Natural killer cell treated with Interleukin-12 subunit alpha and Interleukin-12 subunit beta and Interleukin-15 and Interleukin-18, amount 100 ng/mL, for 72 hours (primary cell): ENCODE measurements around the gene IGFBP4. TPM values are rescaled to one million over a fixed set of nuclear protein-coding genes. Genes with fewer than 3 reads are reported as not detected.

Experiments used
- ATAC-seq, 2 donors: fragments of 150-1000 bp; cut with Tn5 transposase in 1 of 2; sonication (Bioruptor Pico), chemical (Tn5 transposase) in 1 of 2; 2 replicates each; pipeline ENCODE4 v1.10.0; 2021
- DNase-seq: peaks from one replicate; pipeline ENCODE4 v3.0.0; 2022; ENCODE audit warnings: low spot score
- H3K27ac Mint-ChIP-seq, 2 donors: 1 replicate in 1 of 2; 2 replicates in 1 of 2; pipeline ENCODE4 v1.8.0; 2022; ENCODE audit warnings: mixed read lengths in 2 of 2, mild to moderate bottlenecking in 1 of 2, moderate library complexity in 1 of 2
- H3K27me3 Mint-ChIP-seq, 2 donors: 1 replicate in 1 of 2; 2 replicates in 1 of 2; pipeline ENCODE4 v1.8.0; 2022; ENCODE audit warnings: mixed read lengths in 2 of 2
- H3K36me3 Mint-ChIP-seq: one replicate; pipeline ENCODE4 v1.8.0; 2022; ENCODE audit warnings: mixed read lengths
- H3K4me1 Mint-ChIP-seq, 2 donors: 1 replicate in 1 of 2; 2 replicates in 1 of 2; pipeline ENCODE4 v1.8.0; 2022; ENCODE audit warnings: low read depth in 2 of 2, mixed read lengths in 2 of 2, mild to moderate bottlenecking in 1 of 2
- H3K4me3 Mint-ChIP-seq: one replicate; pipeline ENCODE4 v1.8.0; 2022; ENCODE audit warnings: mixed read lengths
- H3K9me3 Mint-ChIP-seq: 2 replicates; pipeline ENCODE4 v1.8.0; 2022; ENCODE audit warnings: mixed read lengths
- total RNA-seq, 2 donors: library from RNA; stranded (reverse); gene quantifications; one replicate each; pipeline ENCODE4 v1.2.3, GENCODE V29; 2022

IGFBP4 gene
- total RNA-seq, 2 donors from 2014 or later, result 0.59 to 0.88 TPM

GRCh38 chr17:40490982-40491381 lies 47.7 kb downstream of the IGFBP4 start:
- H3K9me3 Mint-ChIP-seq, result no peaks in the 10 kb centered on the region

GRCh38 chr17:40491486-40491885 lies 48.2 kb downstream of the IGFBP4 start:
- Mint-ChIP-seq H3K9me3 (no peaks in the 10 kb centered on the region), H3K36me3 (no peaks in the 10 kb centered on the region), H3K4me1 (peaks cover 6 to 13% of the 10 kb centered on the region in 2 donors), H3K27me3 (peaks cover 0 to 3% of the 10 kb centered on the region in 2 donors), H3K27ac (no peak overlapping the region), H3K4me3 (no peak overlapping the region)
- ATAC-seq (no peak), DNase-seq (no peak)

More at GRCh38 chr17:40490982-40491381, 47.7 kb downstream of the IGFBP4 start:
- H3K4me1 Mint-ChIP-seq, result peaks cover 9 to 18% of the 10 kb centered on the region in 2 donors
- peaks cover 0 to 4% of the 10 kb centered on the region in 2 donors for H3K27me3 Mint-ChIP-seq
- H3K36me3 Mint-ChIP-seq, result no peaks in the 10 kb centered on the region
- H3K27ac Mint-ChIP-seq, result no peak overlapping the region
- ATAC-seq, result no peak
- DNase-seq, result no peak
- H3K4me3 Mint-ChIP-seq, result no peak overlapping the region

- H3K9me3 Mint-ChIP-seq, result no peaks in the 10 kb centered on the region
- no peak overlapping the region for H3K4me3 Mint-ChIP-seq
- peaks cover 0 to 3% of the 10 kb centered on the region in 2 donors for H3K27me3 Mint-ChIP-seq
- DNase-seq (no peak), ATAC-seq (no peak)
- H3K27ac Mint-ChIP-seq, result no peak overlapping the region
- no peaks in the 10 kb centered on the region for H3K36me3 Mint-ChIP-seq
- peaks cover 2 to 6% of the 10 kb centered on the region in 2 donors for H3K4me1 Mint-ChIP-seq
These were observed 50.4 kb downstream of the IGFBP4 start for GRCh38 chr17:40493697-40494096.

DNA sequence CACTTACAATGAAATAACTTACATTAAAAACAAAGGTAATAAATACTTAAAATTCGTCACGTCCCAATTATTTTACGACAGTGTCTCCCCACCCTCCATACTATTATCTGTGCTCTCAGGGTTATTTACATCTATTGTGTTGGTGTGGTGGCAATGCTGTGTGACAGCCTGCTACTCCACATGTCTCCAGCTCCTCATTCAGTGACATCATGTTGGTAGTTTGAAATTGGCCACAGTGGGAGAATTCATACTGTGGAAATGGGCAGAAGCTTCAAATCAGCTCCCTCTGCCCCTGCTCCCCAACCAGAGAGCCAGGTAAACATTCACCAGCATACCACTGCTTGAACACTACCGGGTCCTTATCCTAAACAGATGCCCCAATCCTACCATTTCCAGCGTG lies 51.9 kb downstream of the IGFBP4 start:
- Mint-ChIP-seq H3K27ac (no peak overlapping the region), H3K27me3 (peaks cover 0 to 6% of the 10 kb centered on the region in 2 donors), H3K36me3 (no peaks in the 10 kb centered on the region), H3K4me3 (no peak overlapping the region), H3K4me1 (peaks cover 2 to 4% of the 10 kb centered on the region in 2 donors), H3K9me3 (no peaks in the 10 kb centered on the region)
- no peak for ATAC-seq
- no peak for DNase-seq

GRCh38 chr17:40496170-40496569 lies 52.9 kb downstream of the IGFBP4 start:
- peak; percentile 20 to 26 for ATAC-seq

DNA sequence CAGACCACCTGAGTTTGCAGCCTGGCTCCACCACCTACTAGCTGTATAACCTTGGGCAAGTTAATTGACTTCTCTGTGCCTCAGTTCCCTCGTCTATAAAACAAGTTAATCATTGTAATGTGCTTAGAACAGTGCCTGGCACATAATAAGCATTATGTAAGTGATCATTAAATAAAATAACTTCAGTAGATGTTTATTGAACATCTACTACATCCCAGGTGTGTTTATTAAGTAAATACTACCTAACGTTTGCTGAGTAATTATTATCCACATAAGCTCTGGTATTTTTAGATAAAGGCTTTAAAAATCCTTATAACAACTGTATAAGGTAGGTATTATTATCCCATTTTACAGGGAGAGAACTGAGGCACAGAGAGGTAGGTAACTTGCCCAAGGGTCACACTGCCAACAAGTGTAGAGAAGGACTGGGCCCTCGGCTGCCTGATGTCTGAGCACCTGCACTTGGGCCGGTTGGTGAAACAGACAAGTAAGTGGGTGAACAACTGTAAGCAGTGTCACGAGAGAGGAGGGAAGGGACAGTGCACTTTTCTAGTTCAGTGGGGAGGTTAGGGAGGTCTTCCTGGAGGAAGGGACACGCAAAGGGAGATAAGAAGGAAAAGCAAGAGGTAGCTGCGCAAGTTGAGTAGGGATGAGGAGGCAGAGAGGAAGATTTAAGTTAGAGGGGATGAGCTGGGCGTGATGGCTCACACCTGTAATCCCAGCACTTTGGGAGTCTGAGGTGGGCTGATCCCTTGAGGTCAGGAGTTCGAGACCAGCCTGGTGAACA lies 53.6 kb downstream of the IGFBP4 start:
- Mint-ChIP-seq H3K27me3 (peaks cover 0 to 10% of the 10 kb centered on the region in 2 donors), H3K9me3 (no peaks in the 10 kb centered on the region), H3K4me3 (no peak overlapping the region), H3K36me3 (no peaks in the 10 kb centered on the region), H3K27ac (no peak overlapping the region), H3K4me1 (no peaks in the 10 kb centered on the region)
- no peak for DNase-seq
- no peak for ATAC-seq

More at GRCh38 chr17:40496170-40496569, 52.9 kb downstream of the IGFBP4 start:
- no peak overlapping the region for H3K27ac Mint-ChIP-seq
- H3K4me3 Mint-ChIP-seq, result no peak overlapping the region
- no peak for DNase-seq
- no peaks in the 10 kb centered on the region for H3K36me3 Mint-ChIP-seq
- no peaks in the 10 kb centered on the region for H3K9me3 Mint-ChIP-seq
- H3K27me3 Mint-ChIP-seq, result peaks cover 0 to 10% of the 10 kb centered on the region in 2 donors
- H3K4me1 Mint-ChIP-seq, result peaks cover 0 to under 1% of the 10 kb centered on the region in 2 donors

- Mint-ChIP-seq H3K27me3 (peaks cover 0 to 10% of the 10 kb centered on the region in 2 donors), H3K4me3 (no peak overlapping the region), H3K9me3 (no peaks in the 10 kb centered on the region), H3K4me1 (no peaks in the 10 kb centered on the region), H3K36me3 (no peaks in the 10 kb centered on the region), H3K27ac (no peak overlapping the region)
- ATAC-seq (no peak), DNase-seq (no peak)
These were observed 54.4 kb downstream of the IGFBP4 start for GRCh38 chr17:40497695-40498094.

- H3K36me3 Mint-ChIP-seq, result no peaks in the 10 kb centered on the region
- no peaks in the 10 kb centered on the region for H3K9me3 Mint-ChIP-seq
- no peaks in the 10 kb centered on the region for H3K4me1 Mint-ChIP-seq
- H3K4me3 Mint-ChIP-seq, result no peak overlapping the region
- peaks cover 0 to 10% of the 10 kb centered on the region in 2 donors for H3K27me3 Mint-ChIP-seq
- H3K27ac Mint-ChIP-seq, result no peak overlapping the region
- ATAC-seq (no peak), DNase-seq (no peak)
These were observed 55.2 kb downstream of the IGFBP4 start for GRCh38 chr17:40498281-40499084.

- peaks cover 0 to 10% of the 10 kb centered on the region in 2 donors for H3K27me3 Mint-ChIP-seq
- H3K36me3 Mint-ChIP-seq, result no peaks in the 10 kb centered on the region
- no peak for DNase-seq
- H3K9me3 Mint-ChIP-seq, result no peaks in the 10 kb centered on the region
- H3K27ac Mint-ChIP-seq, result no peak overlapping the region
- H3K4me3 Mint-ChIP-seq, result no peak overlapping the region
- H3K4me1 Mint-ChIP-seq, result no peaks in the 10 kb centered on the region
- no peak for ATAC-seq
These were observed 56.4 kb downstream of the IGFBP4 start for GRCh38 chr17:40499551-40500189.

- no peak for ATAC-seq
- DNase-seq, result no peak
- Mint-ChIP-seq H3K27me3 (peaks cover 0 to 10% of the 10 kb centered on the region in 2 donors), H3K4me1 (no peaks in the 10 kb centered on the region), H3K4me3 (no peak overlapping the region), H3K36me3 (no peaks in the 10 kb centered on the region), H3K27ac (no peak overlapping the region), H3K9me3 (no peaks in the 10 kb centered on the region)
These were observed 56.9 kb downstream of the IGFBP4 start for GRCh38 chr17:40500190-40500589.

DNA sequence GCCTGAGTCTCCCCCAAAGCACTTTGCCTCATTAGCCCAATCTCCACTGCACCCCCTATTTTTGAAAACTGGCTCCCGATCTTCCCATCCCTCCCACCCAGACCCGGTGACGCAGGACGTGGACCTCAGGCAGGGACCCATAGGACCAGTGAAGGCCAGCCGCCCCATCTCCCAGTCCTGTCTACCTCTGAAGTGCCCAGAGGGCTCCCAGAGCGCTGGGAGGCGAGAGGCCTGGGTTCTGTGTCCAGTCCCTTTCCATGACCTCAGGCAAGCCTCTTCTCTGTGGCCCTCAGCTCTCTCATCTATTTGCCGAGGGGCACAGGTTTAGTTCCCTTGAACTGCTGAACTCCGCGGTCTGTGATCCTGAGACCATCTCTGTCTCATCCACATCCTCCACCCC lies 57.5 kb downstream of the IGFBP4 start:
- ATAC-seq, result no peak
- Mint-ChIP-seq H3K4me3 (no peak overlapping the region), H3K36me3 (no peaks in the 10 kb centered on the region), H3K27ac (no peak overlapping the region), H3K27me3 (peaks cover 0 to 10% of the 10 kb centered on the region in 2 donors), H3K4me1 (no peaks in the 10 kb centered on the region), H3K9me3 (no peaks in the 10 kb centered on the region)
- no peak for DNase-seq

DNA sequence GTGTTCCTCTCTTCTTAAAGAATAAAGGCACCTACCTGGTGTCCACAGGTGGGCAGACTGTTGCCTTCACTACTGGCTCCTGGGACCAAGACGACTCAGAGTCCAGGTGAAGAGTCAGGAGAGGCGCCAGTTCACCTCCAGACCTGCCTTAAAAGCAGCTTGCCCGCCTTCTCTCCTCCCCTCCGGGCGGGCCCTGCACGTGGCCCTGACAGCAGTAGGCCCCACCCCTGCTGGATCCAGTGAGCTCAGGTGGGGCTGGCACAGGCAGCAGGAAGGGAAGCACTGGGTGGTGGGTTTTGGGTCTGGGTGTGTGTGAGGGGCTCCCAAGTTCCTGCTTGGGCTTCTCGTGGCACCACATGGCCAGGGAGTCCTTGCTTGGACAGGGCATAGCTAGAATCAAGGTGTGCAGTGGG lies 58.3 kb downstream of the IGFBP4 start, which contains the start of gene TNS4:
TSS of gene TNS4 (minus strand) at position 125 of the 413 bp plus-strand sequence. CDS start 5,198 bp downstream, outside the sequence.
- DNase-seq, result no peak
- Mint-ChIP-seq H3K4me1 (no peaks in the 10 kb centered on the region), H3K36me3 (no peaks in the 10 kb centered on the region), H3K27me3 (peaks cover 0 to 10% of the 10 kb centered on the region in 2 donors), H3K27ac (no peak within 1 kb of the TSS), H3K9me3 (no peaks in the 10 kb centered on the region), H3K4me3 (no peak within 1 kb of the TSS)
- ATAC-seq, result no peak

DNA sequence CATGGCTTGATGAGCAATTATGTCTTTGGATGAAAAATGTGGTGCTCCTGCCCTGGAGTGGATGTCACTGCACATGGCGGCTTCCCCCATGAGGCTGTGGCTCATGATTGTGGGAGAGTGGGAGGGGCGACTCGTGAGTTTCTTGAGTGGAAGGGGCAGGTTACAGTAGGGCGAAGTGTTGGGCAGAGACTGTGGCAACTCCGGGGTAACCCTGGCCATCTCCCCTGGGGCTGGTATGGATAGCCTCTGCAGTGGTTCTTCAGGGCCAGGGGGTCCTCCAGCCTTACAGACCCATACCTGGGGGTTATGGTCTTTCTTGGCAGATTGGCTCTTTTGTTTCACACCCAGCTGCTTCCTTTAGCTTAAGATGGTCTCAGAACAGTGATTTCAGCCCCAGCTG lies 59.5 kb downstream of the IGFBP4 start:
- no peak overlapping the region for H3K27ac Mint-ChIP-seq
- no peak for ATAC-seq
- H3K4me3 Mint-ChIP-seq, result no peak overlapping the region
- no peaks in the 10 kb centered on the region for H3K9me3 Mint-ChIP-seq
- no peak for DNase-seq
- peaks cover 0 to 7% of the 10 kb centered on the region in 2 donors for H3K27me3 Mint-ChIP-seq
- H3K4me1 Mint-ChIP-seq, result no peaks in the 10 kb centered on the region
- H3K36me3 Mint-ChIP-seq, result no peaks in the 10 kb centered on the region
